ENCODE measurements around the gene ZNRF3.
"Not testable (repeated sequence)": the region's sequence is repeated elsewhere in the genome, so short reads cannot be mapped to it uniquely, and the experiment has no call there.

ZNRF3 gene

GRCh38 chr22:28935140-28935539, 51.8 kb downstream of the ZNRF3 start:
- DNase-seq = no peak

DNA sequence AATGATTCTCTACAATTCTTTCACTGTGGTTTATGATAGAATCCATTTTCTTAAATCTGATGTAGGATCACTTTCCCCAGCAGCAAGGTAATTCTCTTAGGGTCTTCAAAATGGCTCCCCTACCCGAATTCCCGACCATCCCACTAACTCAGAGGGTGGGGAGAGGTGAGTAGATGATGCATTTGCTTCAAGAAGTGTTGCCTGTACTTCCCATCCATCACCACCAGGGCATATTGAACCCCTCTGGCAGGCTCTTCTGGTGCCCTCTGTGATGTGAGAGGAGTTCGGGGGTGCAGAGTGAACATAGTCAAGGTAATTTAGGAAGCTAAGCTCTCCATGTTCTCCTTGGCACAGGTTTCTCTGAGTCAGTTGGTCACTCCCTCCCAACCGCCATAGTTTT, 52.3 kb downstream of the ZNRF3 start:
- DNase-seq = no peak

DNA sequence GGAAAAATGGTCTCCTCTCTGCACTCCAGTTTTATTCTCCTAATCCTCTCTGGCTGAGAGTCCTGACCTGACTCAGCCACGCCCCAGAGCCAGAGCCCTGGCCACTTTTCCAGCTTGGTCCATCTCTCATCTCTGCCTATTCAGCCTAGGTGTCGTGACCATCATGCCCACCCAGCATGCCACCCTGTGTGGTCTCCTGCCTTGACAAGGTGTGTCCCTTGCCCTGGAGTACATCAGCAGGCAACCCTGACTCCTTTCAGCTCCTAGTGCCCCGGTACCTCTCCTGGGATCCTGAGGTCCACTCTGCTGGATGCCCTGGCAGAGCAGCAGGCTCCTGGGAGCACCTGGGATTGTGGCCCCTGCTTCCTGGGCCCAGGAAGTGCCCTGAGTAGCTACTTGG, 52.8 kb downstream of the ZNRF3 start:
- no peak for DNase-seq

- no peak for DNase-seq
Measured at GRCh38 chr22:28937206-28938025, 54.0 kb downstream of the ZNRF3 start.

DNA sequence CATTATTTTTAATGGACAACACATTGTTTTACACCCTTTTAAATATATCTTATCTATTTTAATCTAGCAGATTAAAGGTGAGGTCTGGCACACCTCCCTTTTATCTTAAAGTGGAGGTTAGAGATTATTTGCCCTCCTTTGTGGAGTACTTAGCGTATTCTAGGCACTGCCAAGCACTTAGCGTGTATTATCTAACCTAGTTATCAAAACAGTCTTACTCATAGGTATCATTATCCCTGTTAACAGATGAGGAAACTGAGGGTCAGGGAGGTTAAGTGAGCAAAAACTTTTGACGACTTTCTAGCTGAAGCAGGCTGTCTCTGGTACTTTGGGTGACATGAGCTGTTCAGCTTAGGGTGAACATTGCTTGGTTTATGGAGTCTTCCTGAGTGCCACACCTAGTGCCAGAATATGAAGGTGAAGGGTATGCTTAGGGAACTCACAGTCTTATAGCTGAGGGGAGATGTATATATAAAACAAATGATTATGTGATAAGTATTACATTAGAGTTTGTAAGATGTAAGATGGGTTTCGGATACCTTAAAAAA, 55.0 kb downstream of the ZNRF3 start:
- no peak for DNase-seq

GRCh38 chr22:28939394-28939793, 56.0 kb downstream of the ZNRF3 start:
- no peak for DNase-seq

DNA sequence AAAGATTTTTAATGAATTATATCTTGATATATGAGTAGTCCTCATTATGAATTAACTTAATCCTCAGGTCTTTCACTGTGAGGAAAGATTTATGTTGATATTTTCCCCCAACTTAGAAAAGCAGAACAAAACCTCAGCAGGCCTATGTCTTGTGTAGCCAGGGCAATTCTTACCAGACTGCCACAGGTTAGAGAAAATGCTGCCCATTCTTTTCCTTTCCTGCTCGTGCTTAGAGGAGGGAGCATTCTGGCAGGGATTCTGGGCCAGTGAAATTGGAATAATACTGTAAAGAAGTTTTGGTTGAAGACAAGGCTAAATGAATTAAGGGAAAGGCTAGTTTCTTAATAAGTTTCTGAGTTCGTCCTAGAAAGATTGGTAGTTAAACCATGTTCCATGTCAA, 56.6 kb downstream of the ZNRF3 start:
- no peak for DNase-seq

- no peak for DNase-seq
Measured at GRCh38 chr22:28940441-28940840, 57.1 kb downstream of the ZNRF3 start.

- DNase-seq = no peak
Measured at GRCh38 chr22:28942333-28942732, 59.0 kb downstream of the ZNRF3 start.

GRCh38 chr22:28942801-28943500, 59.6 kb downstream of the ZNRF3 start:
- no peak for DNase-seq

GRCh38 chr22:28943501-28943879, 60.1 kb downstream of the ZNRF3 start:
- DNase-seq = no peak

DNA sequence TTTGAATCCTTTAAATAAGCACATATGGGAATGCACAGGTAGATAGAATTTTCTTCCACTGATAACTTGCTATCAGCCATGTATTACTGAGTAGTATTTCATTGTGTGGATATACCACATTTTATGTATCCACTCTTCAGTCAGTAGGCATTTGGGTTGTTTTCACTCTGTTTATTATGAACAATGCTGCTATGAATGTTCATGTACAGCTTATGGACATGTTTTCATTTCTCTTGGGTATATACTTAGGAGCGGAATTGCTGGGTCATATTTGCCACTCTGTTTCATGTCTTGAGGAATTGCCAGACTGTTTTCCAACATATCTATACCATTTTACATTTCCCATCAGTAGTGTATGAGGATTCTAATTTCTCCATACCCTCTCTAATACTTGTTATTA, 63.8 kb downstream of the ZNRF3 start:
- no peak for DNase-seq

DNA sequence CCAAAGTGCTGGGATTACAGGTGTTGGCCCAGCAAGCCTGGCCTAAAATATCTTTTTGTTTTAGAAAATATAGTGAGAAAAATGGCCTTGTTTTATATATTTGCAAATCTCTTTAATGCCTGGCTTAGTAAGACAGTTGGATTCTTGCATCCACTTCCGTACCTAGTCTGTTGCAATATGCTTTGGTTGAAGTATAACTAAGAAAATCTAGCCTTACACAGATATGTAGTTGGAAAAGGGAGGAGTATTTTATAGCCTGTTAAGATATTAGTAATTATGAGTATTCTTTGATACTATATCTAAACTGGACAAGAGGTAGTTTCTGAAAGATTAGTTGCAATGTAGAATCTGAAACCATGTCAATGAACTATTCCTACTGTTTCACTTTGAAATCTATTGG, 65.1 kb downstream of the ZNRF3 start:
- DNase-seq = no peak

GRCh38 chr22:28948860-28949551, 65.6 kb downstream of the ZNRF3 start:
- not testable (repeated sequence) for DNase-seq

DNA sequence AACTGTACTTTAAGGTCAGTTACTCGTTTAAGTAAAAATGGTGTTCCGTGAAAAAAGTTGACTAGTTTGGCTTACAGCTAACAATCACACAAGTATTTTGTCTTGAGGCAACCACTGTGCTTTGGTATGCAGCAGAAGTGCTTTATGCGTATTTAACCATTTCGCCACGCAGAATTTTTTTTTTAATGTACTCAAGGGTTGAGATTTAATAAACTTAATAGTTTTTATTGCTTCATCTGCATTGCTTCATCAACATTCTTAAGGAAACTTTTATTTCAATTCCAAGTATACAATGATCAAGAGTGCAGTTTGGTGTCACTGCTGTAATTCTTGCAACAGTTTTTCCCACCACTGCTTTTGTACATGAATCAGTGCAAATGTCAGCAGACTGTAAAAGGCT, 66.4 kb downstream of the ZNRF3 start:
- DNase-seq = no peak

DNA sequence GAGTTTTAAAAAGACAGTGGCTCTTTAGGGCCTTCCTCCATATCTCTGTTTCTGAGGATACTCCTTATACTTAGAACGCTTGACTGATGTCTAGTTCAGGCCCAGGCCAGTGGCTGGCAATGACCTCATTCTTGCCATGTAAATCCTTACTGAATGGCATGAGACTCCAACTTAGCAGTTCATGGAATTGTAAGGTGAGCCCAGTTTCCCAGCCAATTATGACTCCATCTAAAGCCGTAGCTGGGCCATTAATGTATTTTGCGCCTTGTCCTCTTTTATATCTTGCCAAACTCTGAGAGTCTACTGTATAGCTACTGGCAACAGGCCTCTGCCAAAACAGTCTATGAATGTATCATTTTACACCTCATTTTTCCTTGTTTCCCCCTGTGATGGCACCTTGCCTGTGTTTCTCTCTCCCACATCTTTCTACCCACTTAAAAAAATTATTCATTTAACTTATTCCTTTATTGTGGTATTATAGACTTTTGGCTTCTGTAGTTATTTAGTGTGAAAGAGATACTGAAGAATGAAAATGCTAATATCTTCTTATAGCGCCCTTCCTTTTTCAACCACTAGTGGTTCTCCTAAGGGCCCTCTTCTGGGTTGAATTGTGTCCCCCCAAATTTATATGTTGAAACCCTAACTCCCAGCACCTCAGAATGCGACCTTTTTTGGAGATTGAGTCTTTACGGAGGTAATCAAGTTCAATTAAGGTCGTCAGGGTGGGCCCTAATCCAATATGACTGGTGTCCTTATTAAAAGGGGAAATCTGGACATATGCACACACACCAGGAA, 67.4 kb downstream of the ZNRF3 start:
- DNase-seq = no peak

- no peak for DNase-seq
Measured at GRCh38 chr22:28951530-28951929, 68.2 kb downstream of the ZNRF3 start.

- no peak for DNase-seq
Measured at GRCh38 chr22:28951969-28952521, 68.7 kb downstream of the ZNRF3 start.

DNA sequence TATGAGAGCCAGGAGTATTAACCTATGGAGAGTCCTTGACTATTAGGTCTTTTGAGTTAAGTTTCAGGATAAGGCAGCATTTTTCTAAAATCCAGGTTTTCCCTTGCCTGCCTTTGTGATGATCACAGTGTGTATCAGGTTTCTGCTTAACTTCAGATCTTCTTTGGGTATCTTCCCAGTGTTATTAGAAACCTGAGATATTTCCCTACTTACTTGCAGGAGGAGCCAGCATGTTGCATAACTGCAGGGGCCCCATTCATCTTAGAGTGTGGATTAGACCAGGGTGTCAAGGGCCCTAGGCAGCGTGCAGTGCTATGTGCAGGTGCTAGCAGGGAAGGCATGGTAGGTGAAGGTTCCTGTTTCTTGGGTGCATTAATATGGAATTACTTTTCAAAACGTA, 69.5 kb downstream of the ZNRF3 start:
- DNase-seq = no peak

- no peak for DNase-seq
Measured at GRCh38 chr22:28953403-28953802, 70.0 kb downstream of the ZNRF3 start.

- DNase-seq = no peak
Measured at GRCh38 chr22:28953976-28954880, 70.9 kb downstream of the ZNRF3 start.
